Loucy (cell line): ENCODE measurements around the gene KLHDC9.

Experiments
- EZH2phosphoT487 ChIP-seq: fragments of 200-600 bp; IDR thresholded peaks from 2 replicates; pipeline ENCODE4 v1.6.1; 2018; ENCODE audit warnings: antibody characterized with exemption, mild to moderate bottlenecking, moderate library complexity, borderline replicate concordance
- TF ChIP-seq, protein P1 (sequence below): fragments of 200-600 bp; sonication (generic); conservative IDR thresholded peaks from 2 replicates; pipeline ENCODE4 v1.5.1; 2014; ENCODE audit warnings: mild to moderate bottlenecking, antibody characterized with exemption, low read length

DNA sequence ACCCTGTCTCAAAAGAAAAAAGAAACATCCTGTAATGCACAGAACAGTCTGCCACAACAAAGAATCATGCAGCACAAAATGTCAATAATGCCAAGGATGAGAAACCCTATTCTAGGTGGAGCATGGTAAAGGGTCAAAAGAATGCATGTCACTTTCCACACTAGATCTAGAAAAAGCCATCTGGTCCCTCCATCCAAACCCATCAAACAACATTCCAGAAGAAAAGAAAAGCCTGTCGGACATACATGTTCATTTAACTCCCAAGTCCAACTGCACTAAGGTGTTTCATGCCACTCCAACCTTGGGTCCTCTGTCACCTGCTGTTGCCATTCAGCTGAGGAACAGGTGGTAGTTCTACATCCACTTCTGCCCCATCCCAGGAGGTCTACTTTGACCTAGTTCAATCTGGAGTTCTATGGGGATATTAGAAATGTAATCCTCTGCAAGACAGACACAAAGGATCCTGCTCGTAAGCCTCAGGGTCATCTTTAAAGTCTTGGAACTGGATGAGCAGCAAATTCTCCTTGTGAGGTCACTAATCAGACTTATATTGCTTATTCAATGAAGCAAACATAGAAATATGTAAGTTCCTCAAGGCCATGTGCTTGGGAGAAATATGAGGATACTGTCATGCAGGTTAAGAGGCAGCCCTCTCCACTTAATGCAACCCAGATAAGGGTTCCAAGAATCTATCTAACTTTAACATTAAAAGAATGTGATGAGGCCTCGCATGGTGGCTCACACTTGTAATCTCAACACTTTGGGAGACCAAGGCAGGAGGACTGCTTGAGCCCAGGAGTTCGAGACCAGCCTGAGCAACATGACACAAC, 30.6 kb downstream of the KLHDC9 start:
- TF ChIP-seq EZH2phosphoT487: no peak
- TF ChIP-seq, protein P1, sequence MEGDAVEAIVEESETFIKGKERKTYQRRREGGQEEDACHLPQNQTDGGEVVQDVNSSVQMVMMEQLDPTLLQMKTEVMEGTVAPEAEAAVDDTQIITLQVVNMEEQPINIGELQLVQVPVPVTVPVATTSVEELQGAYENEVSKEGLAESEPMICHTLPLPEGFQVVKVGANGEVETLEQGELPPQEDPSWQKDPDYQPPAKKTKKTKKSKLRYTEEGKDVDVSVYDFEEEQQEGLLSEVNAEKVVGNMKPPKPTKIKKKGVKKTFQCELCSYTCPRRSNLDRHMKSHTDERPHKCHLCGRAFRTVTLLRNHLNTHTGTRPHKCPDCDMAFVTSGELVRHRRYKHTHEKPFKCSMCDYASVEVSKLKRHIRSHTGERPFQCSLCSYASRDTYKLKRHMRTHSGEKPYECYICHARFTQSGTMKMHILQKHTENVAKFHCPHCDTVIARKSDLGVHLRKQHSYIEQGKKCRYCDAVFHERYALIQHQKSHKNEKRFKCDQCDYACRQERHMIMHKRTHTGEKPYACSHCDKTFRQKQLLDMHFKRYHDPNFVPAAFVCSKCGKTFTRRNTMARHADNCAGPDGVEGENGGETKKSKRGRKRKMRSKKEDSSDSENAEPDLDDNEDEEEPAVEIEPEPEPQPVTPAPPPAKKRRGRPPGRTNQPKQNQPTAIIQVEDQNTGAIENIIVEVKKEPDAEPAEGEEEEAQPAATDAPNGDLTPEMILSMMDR: no peak
